ENCODE results near the gene RNASEH2B.

GRCh38 chr13:50873467-50873866 is 36.1 kb upstream of the RNASEH2B start:
- TF ChIP-seq POLR2A (IDR thresholded peaks at IDR 0.05) (no peak), CTCF (IDR thresholded peaks at IDR 0.05) (no peak), EP300 (IDR thresholded peaks at IDR 0.05; ENCODE audit: low read depth) (no peak), POLR2AphosphoS5 (IDR thresholded peaks at IDR 0.05) (no peak)
